CD4-positive, alpha-beta T cell treated with Interleukin-2 at 100 ng/mL for 4 hours (primary cell): ENCODE measurements around the gene IGF2.
"Not testable (repeated sequence)": the region's sequence is repeated elsewhere in the genome, so short reads cannot be mapped to it uniquely, and the experiment has no call there.

ENCODE experiments used
- DNase-seq: peaks from one replicate; pipeline ENCODE4 v3.0.0-alpha.2; 2020; ENCODE audit warnings: low spot score

IGF2 gene

GRCh38 chr11:2136209-2136951 lies 2.8 kb downstream of the IGF2 start:
- no peak for DNase-seq

- no peak for DNase-seq
Measured at GRCh38 chr11:2135648-2136201, 3.5 kb downstream of the IGF2 start.

DNA sequence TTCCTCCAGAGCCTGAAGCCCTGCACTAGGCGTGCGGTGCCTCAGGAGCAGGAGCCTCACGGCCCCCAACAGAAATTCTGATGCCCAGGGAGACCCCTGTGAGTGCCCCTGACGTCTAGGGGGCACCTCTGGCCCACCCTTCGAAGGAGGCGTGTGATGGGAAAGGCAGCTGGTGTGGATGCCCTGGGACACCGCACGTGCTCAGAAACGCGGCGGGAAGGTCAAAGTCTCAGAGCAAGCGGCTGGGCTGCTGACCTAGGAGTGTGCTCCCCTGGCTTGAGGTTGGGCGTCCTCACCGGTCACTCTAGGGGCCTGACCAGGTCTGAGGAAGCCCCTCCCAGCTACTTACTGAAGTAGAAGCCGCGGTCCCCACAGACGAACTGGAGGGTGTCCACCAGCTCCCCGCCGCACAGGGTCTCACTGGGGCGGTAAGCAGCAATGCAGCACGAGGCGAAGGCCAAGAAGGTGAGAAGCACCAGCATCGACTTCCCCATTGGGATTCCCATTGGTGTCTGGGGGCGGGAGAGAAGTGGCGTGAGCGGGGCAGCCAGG lies 4.1 kb downstream of the IGF2 start:
- no peak for DNase-seq

- DNase-seq, result no peak
Measured at GRCh38 chr11:2134022-2135010, 4.9 kb downstream of the IGF2 start.

- no peak for DNase-seq
Measured at GRCh38 chr11:2133241-2134021, 5.8 kb downstream of the IGF2 start.

DNA sequence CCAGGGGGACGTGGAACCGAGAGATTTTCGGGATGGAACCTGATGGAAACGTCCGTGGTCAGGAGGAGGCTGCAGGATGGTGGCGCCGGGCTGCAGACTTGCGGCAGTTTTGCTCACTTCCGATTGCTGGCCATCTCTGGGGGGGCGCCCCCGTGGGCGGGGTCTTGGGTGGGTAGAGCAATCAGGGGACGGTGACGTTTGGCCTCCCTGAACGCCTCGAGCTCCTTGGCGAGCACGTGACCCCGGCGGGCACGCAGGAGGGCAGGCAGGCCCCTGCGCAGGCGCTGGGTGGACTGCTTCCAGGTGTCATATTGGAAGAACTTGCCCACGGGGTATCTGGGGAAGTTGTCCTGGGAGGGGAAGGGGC lies 6.3 kb downstream of the IGF2 start:
- DNase-seq, result no peak

- DNase-seq, result no peak
Measured at GRCh38 chr11:2132246-2132645, 6.9 kb downstream of the IGF2 start.

DNA sequence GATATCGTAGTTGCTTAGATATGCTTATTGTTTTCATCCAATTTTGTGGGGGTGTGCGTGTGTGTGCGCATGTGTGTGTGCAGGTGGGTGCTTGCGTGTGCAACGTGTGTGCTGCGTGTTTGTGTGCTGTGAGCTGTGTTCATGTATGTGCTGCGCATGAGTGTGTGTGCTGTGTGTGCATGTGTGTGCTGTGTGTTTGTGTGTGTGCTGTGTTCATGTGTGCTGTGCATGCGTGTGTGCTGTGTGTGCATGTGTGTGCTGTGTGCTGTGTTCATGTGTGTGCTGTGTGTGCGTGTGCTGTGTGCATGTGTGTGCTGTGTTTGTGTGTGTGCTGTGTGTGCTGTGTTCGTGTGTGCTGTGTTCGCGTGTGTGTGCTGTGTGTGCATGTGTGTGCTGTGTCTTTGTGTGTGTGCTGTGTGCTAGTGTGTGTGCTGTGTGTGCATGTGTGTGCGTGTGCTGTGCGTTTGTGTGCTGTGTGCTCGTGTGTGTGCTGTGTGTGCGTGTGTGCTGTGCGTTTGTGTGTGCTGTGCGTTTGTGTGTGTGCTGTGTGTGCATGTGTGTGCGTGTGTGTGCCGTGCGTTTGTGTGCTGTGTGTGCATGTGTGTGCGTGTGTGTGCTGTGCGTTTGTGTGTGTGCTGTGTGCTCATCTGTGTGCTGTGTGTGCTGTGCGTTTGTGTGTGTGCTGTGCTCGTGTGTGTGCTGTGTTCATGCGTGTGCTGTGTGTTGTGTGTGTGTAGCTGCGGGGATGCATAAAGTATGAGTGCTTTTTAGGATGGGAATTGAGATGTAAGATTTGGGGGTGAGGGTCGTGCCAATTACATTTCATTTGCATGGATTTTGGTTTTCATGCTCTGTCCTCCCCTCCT lies 7.6 kb downstream of the IGF2 start:
- DNase-seq, result no peak

DNA sequence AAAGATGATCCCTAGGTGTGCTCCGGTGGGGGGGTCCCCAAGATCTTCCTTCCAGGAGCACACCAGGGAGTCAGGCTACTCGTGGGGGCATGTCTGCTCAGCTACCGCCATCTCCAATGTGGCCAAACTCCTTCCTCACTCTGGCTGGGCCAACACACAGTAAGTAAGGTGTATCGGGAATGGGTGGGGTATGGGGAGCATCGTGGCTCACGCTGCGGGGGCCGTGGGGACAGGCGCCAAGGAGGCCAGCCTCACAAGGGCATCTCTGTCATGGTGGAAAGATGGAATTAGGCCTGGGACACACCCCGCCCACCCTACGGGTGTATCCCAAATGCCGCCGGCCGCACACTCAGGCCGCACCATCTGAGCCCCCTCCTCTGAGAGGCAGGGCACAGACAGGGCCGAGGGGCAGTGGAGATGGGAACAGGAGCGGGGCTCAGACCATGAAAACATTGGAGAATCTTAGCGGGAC lies 8.3 kb downstream of the IGF2 start:
- no peak for DNase-seq

DNA sequence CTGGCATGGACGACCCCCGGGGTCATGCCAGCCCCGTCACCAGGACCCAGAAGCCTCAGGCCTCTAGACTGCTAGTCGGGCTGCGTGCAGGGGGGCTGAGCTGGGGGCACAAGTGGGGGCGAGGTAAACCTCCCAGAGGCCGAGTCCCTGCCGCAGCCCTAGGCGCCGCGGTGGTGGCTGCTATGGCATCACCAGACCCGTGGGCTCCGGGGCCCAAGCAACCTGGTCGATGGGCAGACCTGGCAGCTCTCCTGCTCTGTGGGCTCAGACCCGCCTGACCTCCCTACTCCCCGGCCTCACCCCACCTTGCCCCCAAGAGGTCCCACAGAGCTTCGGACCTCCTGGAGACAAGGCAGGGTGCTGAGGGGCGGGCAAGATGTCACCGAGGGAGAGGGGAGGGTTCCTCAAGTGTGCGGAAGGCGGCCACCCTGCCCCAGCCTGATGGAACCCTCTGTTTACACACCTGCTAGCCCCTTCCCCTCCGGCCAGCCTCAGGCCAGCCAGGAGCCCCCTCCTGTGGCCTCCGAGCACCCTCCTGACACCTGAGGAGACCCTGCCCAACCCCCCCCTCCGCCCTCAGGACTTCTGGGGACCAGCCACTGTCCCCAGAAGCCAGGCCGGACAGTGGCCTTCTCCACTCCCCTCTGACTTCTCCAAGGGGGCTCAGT lies 9.4 kb downstream of the IGF2 start:
- DNase-seq, result no peak

DNA sequence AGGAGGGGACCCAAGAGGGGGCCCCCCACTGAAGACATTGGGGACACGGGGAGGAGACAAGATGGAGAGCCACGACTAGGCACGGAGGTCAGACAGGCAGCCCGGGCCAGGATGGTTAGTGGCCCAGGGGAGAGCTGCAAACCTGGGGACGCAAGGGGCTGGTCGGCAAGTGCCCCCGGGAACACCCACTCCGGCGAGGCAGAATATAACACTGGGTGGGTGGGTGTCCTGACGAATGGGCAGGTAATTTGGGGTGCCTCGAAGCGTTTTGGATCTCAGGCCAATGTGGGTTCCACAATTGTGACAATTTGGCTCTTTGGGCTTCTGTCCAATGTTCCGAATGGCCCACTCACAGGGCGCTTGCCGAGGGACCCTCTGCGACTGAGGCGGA lies 9.9 kb downstream of the IGF2 start:
- DNase-seq, result no peak

- no peak for DNase-seq
Measured at GRCh38 chr11:2128511-2129307, 10.5 kb downstream of the IGF2 start.

GRCh38 chr11:2128130-2128510 lies 11.1 kb downstream of the IGF2 start:
- DNase-seq, result no peak

- DNase-seq, result no peak
Measured at GRCh38 chr11:2127482-2128129, 11.6 kb downstream of the IGF2 start.

- no peak for DNase-seq
Measured at GRCh38 chr11:2126520-2127085, 12.6 kb downstream of the IGF2 start.

DNA sequence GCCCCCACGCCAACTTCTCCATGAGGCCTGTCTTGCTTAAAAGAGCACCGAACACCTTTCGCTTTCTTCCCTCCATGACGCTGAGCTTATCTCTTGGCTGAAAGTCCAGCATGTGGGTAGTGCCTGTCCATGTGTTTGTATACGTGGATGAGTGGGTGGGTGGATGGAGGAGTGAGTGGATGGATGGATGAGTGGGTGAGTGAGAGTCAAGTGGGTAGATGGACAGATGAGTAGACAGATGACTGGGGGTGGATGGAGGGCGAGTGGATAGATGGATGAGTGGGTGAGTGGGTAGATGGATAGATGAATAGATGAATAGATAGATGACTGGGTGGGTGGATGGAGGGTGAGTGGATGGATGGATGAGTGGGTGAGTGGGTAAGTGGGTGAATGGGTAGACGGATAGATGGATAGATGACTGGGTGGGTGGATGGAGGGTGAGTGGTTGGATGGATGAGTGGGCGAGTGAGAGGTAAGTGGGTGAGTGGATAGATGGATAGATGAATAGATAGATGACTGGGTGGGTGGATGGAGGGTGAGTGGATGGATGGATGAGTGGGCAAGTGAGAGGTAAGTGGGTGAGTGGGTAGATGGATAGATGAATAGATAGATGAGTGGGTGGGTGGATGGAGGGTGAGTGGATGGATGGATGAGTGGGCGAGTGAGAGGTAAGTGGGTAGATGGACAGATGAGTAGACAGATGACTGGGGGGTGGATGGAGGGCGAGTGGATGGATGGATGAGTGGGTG lies 14.3 kb downstream of the IGF2 start:
- not testable (repeated sequence) for DNase-seq

DNA sequence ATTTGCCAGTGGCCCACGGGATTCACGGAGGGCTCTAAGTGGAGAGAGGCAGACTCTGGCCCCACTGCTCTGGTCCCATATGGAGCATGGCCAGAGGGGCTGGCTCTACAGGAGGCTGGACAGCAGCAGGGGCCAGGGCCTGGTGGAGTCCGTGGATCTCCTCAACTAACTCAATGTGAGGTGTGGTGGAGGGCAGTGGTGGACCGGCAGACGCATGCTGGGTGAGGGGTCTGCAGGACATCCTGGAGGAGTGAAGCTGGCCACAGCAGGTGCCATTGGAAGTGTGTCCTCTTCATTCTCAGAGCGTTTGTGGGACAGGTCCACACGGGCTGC lies 15.6 kb downstream of the IGF2 start:
- DNase-seq, result no peak
